A549 (cell line): ENCODE data around the gene FREM1.

Experiments used
- CHD2 ChIP-seq: fragments of 150-350 bp; IDR thresholded peaks from 2 replicates; pipeline ENCODE4 v1.6.1; 2014; ENCODE audit warnings: low read length; ENCODE audit not compliant: partially characterized antibody
- CTCF ChIP-seq: fragments of >200 bp; sonication (Bioruptor Twin); formaldehyde crosslinking; IDR thresholded peaks from 3 replicates; pipeline ENCODE4 v1.5.1; 2016
- HDAC2 ChIP-seq: fragments of 200-600 bp; sonication (generic); IDR thresholded peaks from 2 replicates; pipeline ENCODE4 v1.6.1; 2016
- HOXB5 ChIP-seq: fragments of 250-450 bp; sonication (Bioruptor Pico); IDR thresholded peaks from 2 replicates; pipeline ENCODE4 v1.5.0; 2020; ENCODE audit warnings: mild to moderate bottlenecking, moderate library complexity
- KDM1A ChIP-seq: fragments of 200-600 bp; sonication (generic); IDR thresholded peaks from 2 replicates; pipeline ENCODE4 v1.6.1; 2016; ENCODE audit warnings: low read depth, mild to moderate bottlenecking
- KDM5A ChIP-seq: fragments of 200-600 bp; sonication (generic); IDR thresholded peaks from 2 replicates; pipeline ENCODE4 v1.6.1; 2016; ENCODE audit warnings: antibody characterized with exemption, mild to moderate bottlenecking
- MAZ ChIP-seq: fragments of 150-350 bp; IDR thresholded peaks from 2 replicates; pipeline ENCODE4 v1.6.1; 2014; ENCODE audit warnings: antibody characterized with exemption, low read depth, low read length, borderline replicate concordance
- POLR2A ChIP-seq: IDR thresholded peaks from 2 replicates; pipeline ENCODE4 v1.6.1; 2012; ENCODE audit warnings: mild to moderate bottlenecking, low read length
- REST ChIP-seq: fragments of 200-600 bp; sonication (generic); IDR thresholded peaks from 2 replicates; pipeline ENCODE4 v1.6.1; 2016; ENCODE audit warnings: antibody characterized with exemption, mild to moderate bottlenecking, moderate library complexity
- SMC3 ChIP-seq: fragments of >200 bp; sonication (Bioruptor Twin); formaldehyde crosslinking; IDR thresholded peaks from 3 replicates; pipeline ENCODE4 v1.6.1; 2018; ENCODE audit warnings: inconsistent platforms

- TF ChIP-seq POLR2A = no peak
- TF ChIP-seq CTCF = no peak
- no peak for TF ChIP-seq MAZ
- no peak for TF ChIP-seq KDM5A
- no peak for TF ChIP-seq CHD2
- no peak for TF ChIP-seq SMC3
- no peak for TF ChIP-seq HDAC2
- TF ChIP-seq REST = no peak
- no peak for TF ChIP-seq KDM1A
- no peak for TF ChIP-seq HOXB5
Measured at GRCh38 chr9:14911046-14911445, 818 bp upstream of the FREM1 start.
